Choroid plexus epithelial cell (primary cell): ENCODE results near the gene ALG8.

Experiments used
- DNase-seq: peaks from one replicate; pipeline ENCODE4 v3.0.0-alpha.2; 2010; ENCODE audit warnings: low read depth
- H3K4me3 ChIP-seq: 2 replicates; pipeline ENCODE4 v1.5.1; 2011; ENCODE audit warnings: low read depth, mild to moderate bottlenecking, control low read depth, low read length, moderate library complexity
- CTCF ChIP-seq: conservative IDR thresholded peaks from 2 replicates; pipeline ENCODE4 v1.5.1; 2011; ENCODE audit warnings: low read depth, mild to moderate bottlenecking, control low read depth, inconsistent platforms, low read length, moderate library complexity

Gene ALG8

DNA sequence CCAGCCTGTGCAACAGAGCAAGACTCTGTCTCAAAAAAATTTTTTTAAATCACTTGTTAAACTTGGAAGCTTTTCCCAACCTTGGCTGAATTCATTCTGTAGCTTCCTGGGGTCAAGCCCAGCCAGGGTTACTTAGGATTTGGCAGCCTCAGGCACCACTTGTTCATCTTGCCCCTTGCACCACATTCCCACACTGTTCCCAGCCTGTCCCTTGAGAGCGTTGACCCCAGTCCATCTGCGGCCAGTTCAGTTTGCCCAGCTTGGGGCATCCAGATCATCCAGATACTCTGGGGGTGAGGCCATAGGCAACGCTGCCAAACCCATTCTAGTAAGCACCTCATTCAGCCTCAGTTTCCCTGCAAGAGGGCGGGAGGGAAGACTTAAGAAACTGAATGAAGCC lies 84.5 kb downstream of the ALG8 start:
- no peak for DNase-seq
- no peak overlapping the region for H3K4me3 ChIP-seq
- no peak for TF ChIP-seq CTCF

DNA sequence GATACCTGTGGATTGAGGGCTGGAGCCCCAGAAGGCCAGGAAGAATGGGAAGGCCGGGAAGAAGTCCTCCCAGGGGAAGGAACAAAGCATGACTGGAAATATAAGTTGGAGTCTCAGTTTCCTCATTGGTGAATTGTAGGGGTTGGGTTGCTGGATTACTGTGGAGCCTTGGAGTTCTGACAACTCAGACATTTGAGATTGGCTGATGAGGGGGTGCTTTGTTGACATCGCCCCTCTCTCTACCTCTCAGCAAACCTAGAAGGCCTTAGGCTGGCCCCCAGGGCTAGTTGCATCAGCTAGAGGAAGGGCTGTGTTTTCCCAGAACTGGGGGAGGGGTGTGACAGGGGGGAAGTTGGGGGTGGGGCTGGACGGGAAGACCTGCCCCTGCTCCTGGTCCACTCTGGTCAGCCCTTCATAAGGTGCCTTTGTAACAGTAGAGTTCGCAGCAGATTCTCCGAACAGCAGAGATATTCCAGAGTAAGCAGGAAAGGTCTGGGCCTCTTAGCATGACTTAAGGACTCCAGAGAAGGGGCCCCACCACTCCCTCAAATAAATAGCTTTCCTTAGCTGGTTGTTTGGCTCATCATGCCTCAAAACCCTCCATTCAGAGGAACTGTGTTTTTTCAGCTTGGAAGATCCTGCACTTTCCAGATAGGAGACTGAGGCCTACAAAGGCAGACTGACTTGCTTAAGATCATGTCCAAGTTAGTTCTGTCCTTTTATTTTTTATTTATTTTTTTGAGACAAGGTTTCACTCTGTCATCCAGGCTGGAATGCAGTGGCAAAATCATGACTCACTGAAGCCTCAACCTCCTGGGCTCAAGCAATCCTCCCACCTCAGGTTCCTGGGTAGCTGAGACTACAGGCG lies 88.2 kb downstream of the ALG8 start:
- no peak overlapping the region for H3K4me3 ChIP-seq
- TF ChIP-seq CTCF = no peak
- DNase-seq = peak; percentile 60
